C1 segment of cervical spinal cord (tissue), 14 donors: Measurements from ENCODE around the gene ARNT2.

Source experiments
- DNase-seq, 14 donors: peaks; one replicate each; lab custom pipeline; 2025; lab: John Stamatoyannopoulos, UW

ARNT2 gene

GRCh38 chr15:80551348-80551747 is 147.2 kb downstream of the ARNT2 start:
- no peak for DNase-seq

GRCh38 chr15:80554560-80554959 is 150.4 kb downstream of the ARNT2 start:
- no peak for DNase-seq

GRCh38 chr15:80556694-80557367 is 152.6 kb downstream of the ARNT2 start:
- no peak for DNase-seq

GRCh38 chr15:80557441-80558234 is 153.5 kb downstream of the ARNT2 start:
- DNase-seq, result no peak

GRCh38 chr15:80558631-80559319 is 154.6 kb downstream of the ARNT2 start:
- no peak for DNase-seq

GRCh38 chr15:80559320-80559693 is 155.1 kb downstream of the ARNT2 start:
- no peak for DNase-seq

GRCh38 chr15:80559761-80560160 is 155.6 kb downstream of the ARNT2 start:
- DNase-seq, result no peak

GRCh38 chr15:80560601-80561400 is 156.6 kb downstream of the ARNT2 start:
- no peak for DNase-seq

- no peak for DNase-seq
Observed at GRCh38 chr15:80561500-80561899, 157.3 kb downstream of the ARNT2 start.

- DNase-seq, result no peak
Observed at GRCh38 chr15:80562033-80562432, 157.9 kb downstream of the ARNT2 start.

GRCh38 chr15:80562846-80563245 is 158.7 kb downstream of the ARNT2 start:
- DNase-seq, result no peak

- no peak for DNase-seq
Observed at GRCh38 chr15:80563372-80563997, 159.3 kb downstream of the ARNT2 start.

GRCh38 chr15:80564056-80564455 is 159.9 kb downstream of the ARNT2 start:
- no peak for DNase-seq

GRCh38 chr15:80565398-80565797 is 161.2 kb downstream of the ARNT2 start:
- DNase-seq, result no peak

GRCh38 chr15:80565988-80566387 is 161.8 kb downstream of the ARNT2 start:
- DNase-seq, result no peak

GRCh38 chr15:80567721-80568157 is 163.6 kb downstream of the ARNT2 start:
- DNase-seq, result peak in 10 of 14 donors; percentile 9 to 63 (median 28)

GRCh38 chr15:80568298-80568697 is 164.1 kb downstream of the ARNT2 start:
- DNase-seq, result no peak

- DNase-seq, result peak in 1 of 14 donors; percentile 54
Observed at GRCh38 chr15:80568876-80569605, 164.9 kb downstream of the ARNT2 start.

GRCh38 chr15:80569656-80570055 is 165.5 kb downstream of the ARNT2 start:
- DNase-seq, result no peak

GRCh38 chr15:80570553-80570952 is 166.4 kb downstream of the ARNT2 start:
- DNase-seq, result no peak
